Loucy (cell line): ENCODE measurements around the gene EVA1B.

Experiments used
- H2AFZ ChIP-seq: fragments of 200-600 bp; sonication (generic); 2 replicates; pipeline ENCODE4 v1.6.0; 2016; ENCODE audit warnings: antibody characterized with exemption, mild to moderate bottlenecking, low read length, moderate library complexity
- H3F3A ChIP-seq: fragments of 200-600 bp; 2 replicates; pipeline ENCODE4 v1.6.0; 2016; ENCODE audit warnings: antibody characterized with exemption, low read depth, mild to moderate bottlenecking
- H3K27me3 ChIP-seq: fragments of 200-600 bp; sonication (generic); 2 replicates; pipeline ENCODE4 v1.6.1; 2014; ENCODE audit warnings: low read length, mild to moderate bottlenecking; ENCODE audit not compliant: insufficient read depth, poor library complexity, severe bottlenecking
- H3K36me3 ChIP-seq: fragments of 200-600 bp; sonication (generic); 2 replicates; pipeline ENCODE4 v1.6.1; 2016; ENCODE audit warnings: low read length; ENCODE audit not compliant: insufficient read depth
- H3K4me1 ChIP-seq: fragments of 200-600 bp; sonication (generic); 2 replicates; pipeline ENCODE4 v1.5.1; 2014; ENCODE audit warnings: low read length, mild to moderate bottlenecking; ENCODE audit not compliant: insufficient read depth, poor library complexity, severe bottlenecking
- H3K4me2 ChIP-seq: fragments of 200-600 bp; sonication (generic); 2 replicates; pipeline ENCODE4 v1.6.0; 2014; ENCODE audit warnings: antibody characterized with exemption, low read length, low read depth, mild to moderate bottlenecking; ENCODE audit not compliant: poor library complexity, severe bottlenecking
- H3K4me3 ChIP-seq: fragments of 200-600 bp; sonication (generic); 2 replicates; pipeline ENCODE4 v1.5.1; 2014; ENCODE audit warnings: low read length, mild to moderate bottlenecking, mixed read lengths; ENCODE audit not compliant: poor library complexity, severe bottlenecking
- H3K79me2 ChIP-seq: fragments of 200-600 bp; sonication (generic); 2 replicates; pipeline ENCODE4 v1.6.1; 2014; ENCODE audit warnings: low read length; ENCODE audit not compliant: insufficient read depth
- H3K9ac ChIP-seq: fragments of 200-600 bp; sonication (generic); 2 replicates; pipeline ENCODE4 v1.6.0; 2014; ENCODE audit warnings: mild to moderate bottlenecking, low read depth, low read length, moderate library complexity; ENCODE audit not compliant: poor library complexity, severe bottlenecking
- H3K9me2 ChIP-seq: fragments of 200-600 bp; sonication (generic); replicated peaks from 2 replicates; pipeline ENCODE4 v1.6.1; 2016; ENCODE audit warnings: low read depth, low read length, mixed read lengths
- H3K9me3 ChIP-seq: fragments of 200-600 bp; sonication (generic); 2 replicates; pipeline ENCODE4 v1.6.1; 2014; ENCODE audit warnings: mild to moderate bottlenecking, antibody characterized with exemption, low read length, low read depth; ENCODE audit not compliant: insufficient read depth
- H4K20me1 ChIP-seq: fragments of 200-600 bp; sonication (generic); 2 replicates; pipeline ENCODE4 v1.6.0; 2014; ENCODE audit warnings: antibody characterized with exemption, low read length, mild to moderate bottlenecking; ENCODE audit not compliant: insufficient read depth, poor library complexity, severe bottlenecking
- EZH2phosphoT487 ChIP-seq: fragments of 200-600 bp; IDR thresholded peaks from 2 replicates; pipeline ENCODE4 v1.6.1; 2018; ENCODE audit warnings: antibody characterized with exemption, mild to moderate bottlenecking, moderate library complexity, borderline replicate concordance
- TF ChIP-seq, protein P1 (sequence below): fragments of 200-600 bp; sonication (generic); conservative IDR thresholded peaks from 2 replicates; pipeline ENCODE4 v1.5.1; 2014; ENCODE audit warnings: mild to moderate bottlenecking, antibody characterized with exemption, low read length

The EVA1B gene

DNA sequence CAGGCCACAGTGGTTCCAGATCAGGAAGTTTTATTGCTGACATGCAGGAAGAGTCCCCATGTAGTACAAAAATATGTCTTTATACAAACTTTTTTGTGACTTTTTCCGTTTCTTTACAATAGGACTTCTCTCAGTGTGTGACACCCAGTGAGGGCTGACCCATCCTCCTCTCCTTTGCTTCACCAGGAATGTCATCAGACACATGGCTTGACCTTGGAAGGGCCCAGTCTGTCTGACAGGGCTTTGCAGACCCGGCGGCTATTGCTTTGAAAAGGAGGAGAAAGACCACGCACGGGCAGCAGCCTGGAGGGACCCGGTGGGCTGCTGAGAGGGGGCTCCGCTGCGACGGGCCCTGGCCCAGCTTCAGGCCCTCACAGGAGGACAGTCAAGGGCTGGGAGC lies 16.2 kb upstream of the EVA1B start:
- no peaks in the 10 kb centered on the region for H4K20me1 ChIP-seq
- H3K4me2 ChIP-seq: peak overlapping the region; percentile 2
- TF ChIP-seq EZH2phosphoT487: no peak
- TF ChIP-seq, protein P1, sequence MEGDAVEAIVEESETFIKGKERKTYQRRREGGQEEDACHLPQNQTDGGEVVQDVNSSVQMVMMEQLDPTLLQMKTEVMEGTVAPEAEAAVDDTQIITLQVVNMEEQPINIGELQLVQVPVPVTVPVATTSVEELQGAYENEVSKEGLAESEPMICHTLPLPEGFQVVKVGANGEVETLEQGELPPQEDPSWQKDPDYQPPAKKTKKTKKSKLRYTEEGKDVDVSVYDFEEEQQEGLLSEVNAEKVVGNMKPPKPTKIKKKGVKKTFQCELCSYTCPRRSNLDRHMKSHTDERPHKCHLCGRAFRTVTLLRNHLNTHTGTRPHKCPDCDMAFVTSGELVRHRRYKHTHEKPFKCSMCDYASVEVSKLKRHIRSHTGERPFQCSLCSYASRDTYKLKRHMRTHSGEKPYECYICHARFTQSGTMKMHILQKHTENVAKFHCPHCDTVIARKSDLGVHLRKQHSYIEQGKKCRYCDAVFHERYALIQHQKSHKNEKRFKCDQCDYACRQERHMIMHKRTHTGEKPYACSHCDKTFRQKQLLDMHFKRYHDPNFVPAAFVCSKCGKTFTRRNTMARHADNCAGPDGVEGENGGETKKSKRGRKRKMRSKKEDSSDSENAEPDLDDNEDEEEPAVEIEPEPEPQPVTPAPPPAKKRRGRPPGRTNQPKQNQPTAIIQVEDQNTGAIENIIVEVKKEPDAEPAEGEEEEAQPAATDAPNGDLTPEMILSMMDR: no peak
- peaks cover 6% of the 10 kb centered on the region; the same call in 1 of the 2 replicates for H3K36me3 ChIP-seq
- H3F3A ChIP-seq: no peaks in the 10 kb centered on the region
- H3K79me2 ChIP-seq: no peaks in the 10 kb centered on the region
- H3K4me1 ChIP-seq: peaks cover 11% of the 10 kb centered on the region
- no peaks in the 10 kb centered on the region for H3K9me3 ChIP-seq
- peak overlapping the region; percentile 0 for H3K9ac ChIP-seq
- no peak overlapping the region for H3K4me3 ChIP-seq
- no peaks in the 10 kb centered on the region for H3K9me2 ChIP-seq
- no peak overlapping the region for H2AFZ ChIP-seq
- H3K27me3 ChIP-seq: no peaks in the 10 kb centered on the region

- no peaks in the 10 kb centered on the region for H3F3A ChIP-seq
- H3K9ac ChIP-seq: peak overlapping the region; percentile 0
- no peak for TF ChIP-seq EZH2phosphoT487
- TF ChIP-seq, protein P1: no peak
- H2AFZ ChIP-seq: no peak overlapping the region
- H3K79me2 ChIP-seq: no peaks in the 10 kb centered on the region
- no peaks in the 10 kb centered on the region for H3K9me3 ChIP-seq
- H3K36me3 ChIP-seq: peaks cover 6% of the 10 kb centered on the region; the same call in 1 of the 2 replicates
- H3K4me3 ChIP-seq: no peak overlapping the region
- H3K9me2 ChIP-seq: no peaks in the 10 kb centered on the region
- H4K20me1 ChIP-seq: no peaks in the 10 kb centered on the region
- no peaks in the 10 kb centered on the region for H3K27me3 ChIP-seq
- peaks cover 11% of the 10 kb centered on the region for H3K4me1 ChIP-seq
- H3K4me2 ChIP-seq: peak overlapping the region; percentile 2
Observed at GRCh38 chr1:36339215-36339614, 15.8 kb upstream of the EVA1B start.

DNA sequence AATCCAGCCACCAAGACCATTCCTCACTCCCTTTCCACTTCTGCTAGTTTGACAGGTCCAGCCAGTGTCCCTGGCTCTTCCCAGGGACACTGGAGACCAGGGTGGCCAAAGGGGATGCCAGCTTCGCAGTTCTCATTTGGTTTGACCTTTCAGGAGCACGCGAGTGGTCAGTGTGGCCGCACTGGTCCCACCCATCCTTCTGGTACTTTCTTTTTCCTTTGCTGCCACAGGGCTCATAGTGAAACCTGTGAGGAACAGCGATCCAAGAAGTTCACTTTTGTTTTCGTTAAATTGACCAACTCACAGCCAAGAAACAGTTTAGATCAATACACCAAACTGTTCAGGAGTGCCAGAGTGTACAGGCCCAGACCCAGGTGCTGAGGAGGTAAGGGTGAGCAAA lies 14.4 kb upstream of the EVA1B start:
- TF ChIP-seq, protein P1: no peak
- TF ChIP-seq EZH2phosphoT487: no peak
- Histone ChIP-seq H3K4me1 (peaks cover 11% of the 10 kb centered on the region), H3K79me2 (no peaks in the 10 kb centered on the region), H3K9me2 (no peaks in the 10 kb centered on the region), H3K27me3 (no peaks in the 10 kb centered on the region), H3K9ac (no peak overlapping the region), H4K20me1 (no peaks in the 10 kb centered on the region), H2AFZ (no peak overlapping the region), H3F3A (no peaks in the 10 kb centered on the region), H3K9me3 (no peaks in the 10 kb centered on the region), H3K4me2 (no peak overlapping the region), H3K36me3 (no peaks in the 10 kb centered on the region), H3K4me3 (no peak overlapping the region)
